ENCODE data around the gene ZNF740.

The ZNF740 gene

GRCh38 chr12:53227341-53227740 is 46.8 kb downstream of the ZNF740 start:
- no peak for DNase-seq

- no peak for DNase-seq
These were observed 47.3 kb downstream of the ZNF740 start for GRCh38 chr12:53227836-53228235.

GRCh38 chr12:53229454-53229853 is 48.9 kb downstream of the ZNF740 start:
- DNase-seq, result no peak

GRCh38 chr12:53230108-53230845 is 49.8 kb downstream of the ZNF740 start:
- DNase-seq, result no peak

DNA sequence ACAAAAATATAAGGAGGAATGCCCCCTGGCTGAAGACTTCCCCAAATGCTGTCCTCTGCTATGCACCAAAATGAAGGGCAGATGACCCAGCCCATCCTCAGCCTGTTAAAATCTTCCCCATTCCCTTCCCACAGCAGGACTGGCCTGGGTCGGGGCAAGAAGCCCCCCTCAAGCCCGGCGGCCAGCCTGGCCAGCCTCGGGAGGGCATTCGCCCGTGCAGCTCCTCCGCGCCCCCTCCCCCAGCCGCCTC is 51.1 kb downstream of the ZNF740 start:
- peak in 2 of 14 donors; percentile 17 to 37 for DNase-seq

- peak in 11 of 14 donors; percentile 25 to 75 (median 57) for DNase-seq
These were observed 51.6 kb downstream of the ZNF740 start, which contains the start of gene RARG for GRCh38 chr12:53231921-53232645. RARG (minus strand) TSS chr12:53232209; CDS start chr12:53227545, 4,664 bp downstream.

DNA sequence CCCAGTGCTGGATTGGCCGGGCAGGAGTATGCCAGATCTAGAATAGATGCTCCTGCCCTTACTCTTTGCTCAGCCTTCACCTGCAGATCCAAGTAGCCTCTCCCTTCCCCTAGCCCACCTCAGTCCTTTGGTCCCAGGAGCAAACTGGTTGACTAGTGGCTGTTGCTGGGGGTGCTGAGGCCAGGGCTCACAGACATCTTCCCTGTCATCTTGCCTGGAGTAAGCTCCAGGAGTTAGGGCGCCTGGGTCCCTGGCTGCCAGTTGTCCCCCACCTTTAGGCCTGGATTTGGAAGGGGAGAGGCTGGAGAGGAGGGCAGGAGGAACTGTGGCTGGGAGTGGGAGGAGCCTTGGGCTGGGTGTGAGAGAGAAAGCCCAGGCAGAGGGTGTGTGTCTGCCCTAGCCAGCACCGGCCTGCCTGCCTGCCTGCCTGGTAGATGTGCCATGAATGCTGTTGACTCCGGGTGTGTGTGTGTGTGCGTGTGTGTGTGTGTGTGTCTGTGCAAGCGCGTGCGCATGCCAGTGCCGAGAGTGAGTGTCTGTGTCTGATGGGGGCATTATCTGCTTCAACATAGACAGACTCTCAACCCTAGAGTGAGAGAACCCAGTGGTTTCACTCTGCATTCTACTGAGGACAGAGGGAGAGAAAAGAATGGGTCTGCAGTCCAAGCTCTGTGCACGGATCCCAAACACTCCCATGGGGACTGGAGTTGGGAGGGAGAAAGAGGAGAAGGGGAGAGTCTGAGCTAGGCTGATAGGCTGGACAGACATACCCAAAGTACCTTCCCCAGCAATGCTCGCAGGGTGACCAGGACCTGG is 52.3 kb downstream of the ZNF740 start:
- peak in 8 of 14 donors; percentile 20 to 67 (median 44) for DNase-seq

DNA sequence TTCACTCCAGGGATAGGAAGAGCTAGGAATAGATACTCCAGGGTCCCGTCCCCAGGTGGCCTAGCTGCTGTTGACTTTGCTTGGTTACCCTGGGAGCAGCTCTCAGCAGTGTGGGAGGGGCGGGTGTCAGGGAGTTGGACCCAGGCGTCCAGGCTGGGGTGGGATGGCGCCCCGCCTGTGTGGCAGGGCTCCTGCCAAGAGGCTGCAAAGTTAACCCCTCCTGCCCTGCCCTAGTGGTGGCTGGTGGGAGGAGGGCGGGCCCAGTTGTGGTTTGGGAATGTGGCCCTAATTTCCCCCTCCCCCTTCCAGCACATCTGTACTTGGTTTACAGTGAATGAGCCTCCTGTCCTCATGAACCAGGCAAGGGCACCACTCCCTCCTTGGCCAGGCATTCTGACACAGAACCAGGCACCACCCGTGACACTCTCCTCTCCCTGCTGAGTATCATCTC is 53.2 kb downstream of the ZNF740 start:
- DNase-seq, result peak in 1 of 14 donors; percentile 25

GRCh38 chr12:53234271-53234914 is 53.9 kb downstream of the ZNF740 start:
- DNase-seq, result peak in 2 of 14 donors; percentile 23 to 25

DNA sequence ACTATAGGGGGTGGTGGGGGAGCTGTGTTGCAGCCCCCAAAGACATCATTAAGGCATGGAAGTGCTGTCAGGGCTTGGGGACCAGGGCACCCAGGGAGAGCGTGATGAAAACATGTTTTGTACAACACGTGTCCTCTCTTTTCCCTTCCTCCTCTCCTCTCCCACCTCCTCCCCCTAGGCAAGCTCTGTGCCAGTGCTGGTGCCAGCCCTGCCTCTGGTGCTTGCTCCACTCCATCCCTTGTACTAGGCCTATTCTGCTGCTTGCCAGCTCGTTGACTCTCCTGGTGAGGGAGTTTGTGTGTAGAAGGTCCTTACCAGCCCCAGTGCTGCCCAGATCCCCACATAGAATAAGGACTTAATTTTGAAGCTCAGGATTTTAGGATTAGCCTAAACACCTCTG is 54.6 kb downstream of the ZNF740 start:
- peak in 1 of 14 donors; percentile 11 for DNase-seq

- no peak for DNase-seq
These were observed 55.4 kb downstream of the ZNF740 start for GRCh38 chr12:53235742-53236442.

DNA sequence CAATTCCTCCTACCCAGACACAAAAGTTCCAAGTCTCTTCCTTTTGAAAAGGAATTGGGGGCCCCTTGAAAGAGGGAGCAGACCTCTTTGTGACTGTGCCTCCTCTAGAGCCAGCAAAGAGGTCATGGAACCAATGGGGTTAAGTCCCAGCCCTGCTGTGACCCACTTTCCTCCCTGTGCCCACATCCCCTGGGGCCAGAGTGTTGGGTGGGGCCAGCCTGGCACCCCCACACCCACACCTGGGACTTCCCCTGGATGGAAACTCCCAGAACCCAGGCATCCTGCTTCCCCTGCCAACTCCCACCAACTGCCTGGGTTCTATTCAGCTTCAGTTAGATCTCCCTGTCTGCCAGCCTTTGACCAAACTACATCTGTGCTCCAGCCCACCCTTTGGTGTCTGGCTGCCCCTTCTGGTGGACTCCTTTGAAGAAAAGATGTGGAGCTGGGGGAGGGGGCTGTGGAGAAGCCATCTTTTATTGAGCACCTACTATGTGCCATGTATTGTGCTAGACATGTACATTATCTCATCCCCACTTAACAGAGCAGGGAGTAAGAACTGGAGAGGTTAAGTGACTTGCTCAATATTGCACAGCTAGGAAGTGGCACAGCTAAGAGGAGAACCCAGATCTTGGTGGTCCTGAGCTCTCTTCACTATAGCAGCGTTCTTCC is 56.1 kb downstream of the ZNF740 start:
- no peak for DNase-seq

DNA sequence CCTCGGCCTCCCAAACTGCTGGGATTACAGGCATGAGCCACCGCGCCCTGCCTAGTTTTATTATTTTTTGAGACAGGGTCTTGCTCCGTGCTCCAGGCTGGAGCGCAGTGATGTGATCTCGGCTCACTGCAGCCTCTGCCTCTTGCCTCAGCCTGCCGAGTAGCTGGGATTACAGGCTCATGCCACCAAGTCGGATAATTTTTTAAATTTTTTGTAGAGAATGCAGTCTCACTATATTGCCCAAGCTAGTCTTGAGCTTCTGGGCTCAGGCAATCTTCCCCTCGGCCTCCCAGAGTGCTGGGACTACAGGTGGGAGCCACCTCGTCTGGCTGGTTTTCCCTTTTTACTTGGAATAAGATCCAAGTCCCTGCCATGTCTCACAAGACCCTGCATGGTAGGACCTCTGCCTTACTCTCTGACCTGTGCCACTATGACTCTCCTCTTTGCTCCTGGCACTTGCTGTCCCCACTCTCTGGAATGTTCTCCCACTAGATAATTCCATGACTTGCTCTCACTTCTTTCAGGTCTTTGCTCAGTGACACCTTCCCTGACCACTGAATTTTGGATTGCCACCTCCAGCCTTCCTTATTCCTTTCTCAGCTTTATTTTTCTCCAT is 59.2 kb downstream of the ZNF740 start:
- no peak for DNase-seq

- no peak for DNase-seq
These were observed 61.3 kb downstream of the ZNF740 start for GRCh38 chr12:53241623-53242412.

GRCh38 chr12:53244337-53244736 is 63.8 kb downstream of the ZNF740 start:
- no peak for DNase-seq

All from C1 segment of cervical spinal cord (tissue), 14 donors.